ENCODE data around the gene PAM. TPM values are rescaled to one million over a fixed set of nuclear protein-coding genes. Genes with fewer than 3 reads are reported as not detected.

Gene PAM
- total and polyA plus RNA-seq, 12 donors: 488 to 1,485 (median 1,074) TPM

DNA sequence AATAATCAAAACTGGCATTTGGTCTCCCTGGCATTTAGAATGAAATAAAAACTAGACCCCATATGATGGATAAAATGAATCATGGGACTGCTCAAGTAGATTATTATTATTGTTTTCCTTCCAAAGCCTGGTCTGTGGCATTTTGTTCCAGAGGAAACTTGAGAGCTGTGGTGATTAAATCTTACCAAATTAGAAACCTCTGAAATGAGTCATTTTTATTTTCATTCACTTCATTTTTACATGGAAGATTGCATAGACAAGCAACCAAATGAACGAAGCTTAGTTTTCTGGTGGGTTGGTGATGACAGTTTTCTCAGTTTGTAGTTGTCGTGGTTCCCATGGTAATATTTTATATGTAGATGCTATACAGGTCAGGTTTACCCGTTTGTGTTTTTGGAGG is 23.4 kb downstream of the PAM start:
- H3K36me3 ChIP-seq: no peaks in the 10 kb centered on the region
- DNase-seq (no peak), ATAC-seq (peak in 1 of 8 donors; percentile 43)
- H3K4me1 ChIP-seq: peaks cover 0 to 62% (median 44%) of the 10 kb centered on the region in 9 donors
- WGBS, 2 donors: 57 to 65% methylated on average over 3 of the region's 3 CpGs
- TF ChIP-seq, protein P1, sequence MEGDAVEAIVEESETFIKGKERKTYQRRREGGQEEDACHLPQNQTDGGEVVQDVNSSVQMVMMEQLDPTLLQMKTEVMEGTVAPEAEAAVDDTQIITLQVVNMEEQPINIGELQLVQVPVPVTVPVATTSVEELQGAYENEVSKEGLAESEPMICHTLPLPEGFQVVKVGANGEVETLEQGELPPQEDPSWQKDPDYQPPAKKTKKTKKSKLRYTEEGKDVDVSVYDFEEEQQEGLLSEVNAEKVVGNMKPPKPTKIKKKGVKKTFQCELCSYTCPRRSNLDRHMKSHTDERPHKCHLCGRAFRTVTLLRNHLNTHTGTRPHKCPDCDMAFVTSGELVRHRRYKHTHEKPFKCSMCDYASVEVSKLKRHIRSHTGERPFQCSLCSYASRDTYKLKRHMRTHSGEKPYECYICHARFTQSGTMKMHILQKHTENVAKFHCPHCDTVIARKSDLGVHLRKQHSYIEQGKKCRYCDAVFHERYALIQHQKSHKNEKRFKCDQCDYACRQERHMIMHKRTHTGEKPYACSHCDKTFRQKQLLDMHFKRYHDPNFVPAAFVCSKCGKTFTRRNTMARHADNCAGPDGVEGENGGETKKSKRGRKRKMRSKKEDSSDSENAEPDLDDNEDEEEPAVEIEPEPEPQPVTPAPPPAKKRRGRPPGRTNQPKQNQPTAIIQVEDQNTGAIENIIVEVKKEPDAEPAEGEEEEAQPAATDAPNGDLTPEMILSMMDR (IDR thresholded peaks at IDR 0.05): no peak
- no peaks in the 10 kb centered on the region for H3K27me3 ChIP-seq
- peak overlapping the region in 1 of 10 donors; percentile 13 for H3K27ac ChIP-seq
- no peak overlapping the region for H3K4me3 ChIP-seq
- intact Hi-C loops (cut with DNase I): loop anchor here in 3 of 10 donors (10.0 kb wide), 3 partner anchors 186 to 346 kb away; partner anchors contain the start of genes GIN1 (in 1 of the 3) and PPIP5K2 (in 1 of the 3)
- peaks cover 0 to 11% (median 0%) of the 10 kb centered on the region in 11 donors for H3K9me3 ChIP-seq

DNA sequence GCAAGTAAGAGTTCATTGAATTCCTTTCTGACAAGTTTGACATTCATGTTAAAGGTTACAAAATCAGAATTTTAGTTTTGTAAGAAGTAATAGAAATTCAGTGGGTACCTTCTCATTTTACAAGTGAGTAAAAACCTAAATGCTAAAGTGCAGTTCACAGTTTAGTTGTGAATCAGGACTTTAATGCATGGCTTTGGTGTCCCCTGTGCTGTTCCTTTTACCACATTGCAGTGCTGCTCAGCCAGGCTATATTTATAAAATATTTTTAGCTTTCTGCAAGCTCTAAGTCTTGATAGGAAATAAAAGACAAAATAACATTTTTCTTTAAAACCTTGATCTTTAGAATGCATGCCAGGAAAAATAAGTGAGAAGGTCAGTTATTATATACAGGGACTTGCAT is 26.3 kb downstream of the PAM start:
- no peak for DNase-seq
- TF ChIP-seq, protein P1 (IDR thresholded peaks at IDR 0.05): no peak
- H3K36me3 ChIP-seq: no peaks in the 10 kb centered on the region
- H3K27me3 ChIP-seq: no peaks in the 10 kb centered on the region
- H3K4me3 ChIP-seq: no peak overlapping the region
- H3K4me1 ChIP-seq: peaks cover 0 to 60% (median 45%) of the 10 kb centered on the region in 9 donors
- peak in 2 of 8 donors; percentile 61 to 71 for ATAC-seq
- intact Hi-C loops (cut with DNase I): loop anchor here in 6 of 10 donors (2.0 to 10.0 kb wide), 8 partner anchors 85 to 253 kb away; no protein-coding TSS in a partner anchor
- peaks cover 0 to 4% (median 0%) of the 10 kb centered on the region in 11 donors for H3K9me3 ChIP-seq
- H3K27ac ChIP-seq: peak overlapping the region in 8 of 10 donors; percentile 7 to 69 (median 42)

DNA sequence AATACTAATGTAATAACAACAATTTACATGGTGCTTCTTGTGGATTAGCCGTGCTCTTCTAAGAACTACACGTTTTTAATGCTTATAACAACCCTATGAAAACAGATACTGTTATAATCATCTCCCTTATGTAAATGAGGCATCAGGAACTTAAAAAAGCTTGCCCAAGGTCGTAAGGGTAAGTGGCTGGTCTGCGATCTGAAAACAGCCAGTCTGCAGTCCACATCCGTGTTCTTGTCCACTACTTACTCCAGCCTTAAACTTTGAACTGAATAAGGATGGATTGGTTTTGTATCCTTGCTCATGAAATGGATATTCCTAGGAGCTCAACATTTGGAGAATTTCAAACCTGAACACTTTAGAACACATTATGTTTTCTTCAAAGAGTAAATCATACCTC is 26.7 kb downstream of the PAM start:
- WGBS, 2 donors: 30 to 33% methylated on average over 5 of the region's 5 CpGs
- DNase-seq (no peak), ATAC-seq (peak in 2 of 8 donors; percentile 25 to 58)
- TF ChIP-seq, protein P1 (IDR thresholded peaks at IDR 0.05): no peak
- Histone ChIP-seq H3K9me3 (no peaks in the 10 kb centered on the region), H3K27me3 (no peaks in the 10 kb centered on the region), H3K4me1 (peaks cover 0 to 60% (median 45%) of the 10 kb centered on the region in 9 donors), H3K27ac (peak overlapping the region in 8 of 10 donors; percentile 26 to 69 (median 47)), H3K36me3 (no peaks in the 10 kb centered on the region), H3K4me3 (no peak overlapping the region)
- intact Hi-C loops (cut with DNase I): loop anchor here in 6 of 10 donors (2.0 to 10.0 kb wide), 8 partner anchors 85 to 253 kb away; no protein-coding TSS in a partner anchor

DNA sequence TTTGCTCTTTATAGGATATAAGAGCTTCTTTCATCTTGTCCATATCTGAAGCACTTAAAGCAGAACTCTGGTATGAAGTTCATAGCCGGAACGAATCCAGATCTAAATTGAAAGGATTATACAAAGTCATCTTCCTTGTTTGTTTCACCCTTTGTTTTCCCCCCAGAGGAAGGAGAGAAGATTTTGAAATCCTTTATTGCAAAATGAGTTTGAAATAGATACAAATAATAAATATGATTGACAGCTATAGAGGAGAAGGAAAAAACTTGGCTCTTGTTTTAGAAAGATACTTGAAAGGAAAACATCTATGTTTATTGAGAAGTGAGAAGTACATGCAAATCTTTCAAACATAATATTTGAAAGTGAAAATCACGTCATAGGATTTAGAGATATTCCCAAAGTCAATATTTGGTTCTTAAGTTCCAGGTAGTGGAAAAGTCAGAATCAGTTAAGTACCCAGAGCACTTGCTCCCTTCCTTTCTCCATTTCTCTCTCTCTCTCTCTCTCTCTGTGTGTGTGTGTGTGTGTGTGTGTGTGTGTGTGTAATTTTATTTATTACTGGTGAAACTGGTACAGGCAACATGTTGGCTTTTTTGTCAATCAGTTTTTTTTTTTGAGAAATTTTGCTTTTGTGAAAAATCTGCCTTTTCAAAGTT is 27.2 kb downstream of the PAM start:
- no peaks in the 10 kb centered on the region for H3K27me3 ChIP-seq
- H3K36me3 ChIP-seq: no peaks in the 10 kb centered on the region
- intact Hi-C loops (cut with DNase I): loop anchor here in 6 of 10 donors (5.0 to 10.0 kb wide), 7 partner anchors 85 to 252 kb away; no protein-coding TSS in a partner anchor
- no peak for DNase-seq
- H3K9me3 ChIP-seq: no peaks in the 10 kb centered on the region
- H3K4me3 ChIP-seq: no peak overlapping the region
- ATAC-seq: no peak
- H3K27ac ChIP-seq: peak overlapping the region in 7 of 10 donors; percentile 28 to 69 (median 54)
- H3K4me1 ChIP-seq: peaks cover 0 to 60% (median 44%) of the 10 kb centered on the region in 9 donors
- TF ChIP-seq, protein P1 (IDR thresholded peaks at IDR 0.05): no peak
- WGBS, 2 donors: 33 to 40% methylated on average over 3 of the region's 3 CpGs

Data from heart right ventricle (tissue), 16 donors.